H9 (cell line): ENCODE data around the gene PNO1. TPM values are rescaled to one million over a fixed set of nuclear protein-coding genes. Genes with fewer than 3 reads are reported as not detected.

Experiments
- DNase-seq: peaks from one replicate; pipeline ENCODE4 v3.0.0-alpha.2; 2017
- H2AFZ ChIP-seq: one replicate; pipeline ENCODE4 v1.6.1; 2013; ENCODE audit warnings: mild to moderate bottlenecking, low read length, control low read depth, moderate library complexity
- H2AK5ac ChIP-seq: 2 replicates; pipeline ENCODE4 v1.6.1; 2013; ENCODE audit warnings: low read length, control low read depth, mixed read lengths; ENCODE audit not compliant: insufficient read length
- H2BK120ac ChIP-seq: one replicate; pipeline ENCODE4 v1.6.1; 2013; ENCODE audit warnings: low read depth, mild to moderate bottlenecking, low read length, control low read depth, inconsistent platforms; ENCODE audit not compliant: poor library complexity, severe bottlenecking
- H2BK12ac ChIP-seq: 2 replicates; pipeline ENCODE4 v1.6.1; 2013; ENCODE audit warnings: low read length, control low read depth, mixed read lengths, low read depth; ENCODE audit not compliant: insufficient read length
- H2BK15ac ChIP-seq: 2 replicates; pipeline ENCODE4 v1.6.1; 2013; ENCODE audit warnings: low read depth, low read length, control low read depth
- H2BK20ac ChIP-seq: one replicate; pipeline ENCODE4 v1.6.1; 2013; ENCODE audit warnings: low read depth, mild to moderate bottlenecking, low read length, control low read depth, inconsistent platforms; ENCODE audit not compliant: poor library complexity, severe bottlenecking
- H2BK5ac ChIP-seq: 2 replicates; pipeline ENCODE4 v1.6.1; 2013; ENCODE audit warnings: low read length, control low read depth, mixed read lengths; ENCODE audit not compliant: insufficient read length
- H3K14ac ChIP-seq: 2 replicates; pipeline ENCODE4 v1.6.1; 2013; ENCODE audit warnings: low read length, control low read depth; ENCODE audit not compliant: insufficient read depth
- H3K18ac ChIP-seq: 2 replicates; pipeline ENCODE4 v1.6.1; 2013; ENCODE audit warnings: low read depth, mild to moderate bottlenecking, mixed read lengths, low read length, control low read depth; ENCODE audit not compliant: insufficient read length
- H3K23ac ChIP-seq: 2 replicates; pipeline ENCODE4 v1.6.1; 2013; ENCODE audit warnings: low read length, control low read depth, mixed read lengths, low read depth; ENCODE audit not compliant: insufficient read length
- H3K23me2 ChIP-seq: 2 replicates; pipeline ENCODE4 v1.6.1; 2013; ENCODE audit warnings: low read depth, mild to moderate bottlenecking, mixed read lengths, low read length, control low read depth; ENCODE audit not compliant: insufficient read length, poor library complexity, severe bottlenecking
- H3K27ac ChIP-seq: 2 replicates; pipeline ENCODE4 v1.5.1; 2013; ENCODE audit warnings: low read length, control low read depth, mixed read lengths, low read depth; ENCODE audit not compliant: insufficient read length
- H3K27me3 ChIP-seq: 2 replicates; pipeline ENCODE4 v1.6.1; 2013; ENCODE audit warnings: low read length, control low read depth, inconsistent platforms; ENCODE audit not compliant: insufficient read depth
- H3K4ac ChIP-seq: 2 replicates; pipeline ENCODE4 v1.6.1; 2013; ENCODE audit warnings: low read depth, mild to moderate bottlenecking, control low read depth, inconsistent platforms, low read length, moderate library complexity
- H3K4me1 ChIP-seq: 2 replicates; pipeline ENCODE4 v1.6.1; 2013; ENCODE audit warnings: low read length, control low read depth, inconsistent platforms; ENCODE audit not compliant: insufficient read depth
- H3K4me2 ChIP-seq: 2 replicates; pipeline ENCODE4 v1.6.1; 2013; ENCODE audit warnings: low read length, control low read depth, mixed read lengths; ENCODE audit not compliant: insufficient read length, insufficient read depth
- H3K56ac ChIP-seq: 2 replicates; pipeline ENCODE4 v1.6.1; 2013; ENCODE audit warnings: low read depth, mild to moderate bottlenecking, mixed read lengths, low read length, control low read depth; ENCODE audit not compliant: insufficient read length
- H3K79me1 ChIP-seq: 2 replicates; pipeline ENCODE4 v1.6.1; 2013; ENCODE audit warnings: low read depth, mild to moderate bottlenecking, moderate library complexity, low read length, control low read depth, inconsistent platforms; ENCODE audit not compliant: insufficient read depth, poor library complexity, severe bottlenecking
- H3K79me2 ChIP-seq: 2 replicates; pipeline ENCODE4 v1.6.1; 2013; ENCODE audit warnings: low read length, control low read depth, inconsistent platforms; ENCODE audit not compliant: insufficient read depth
- H3K9ac ChIP-seq: 2 replicates; pipeline ENCODE4 v1.6.1; 2013; ENCODE audit warnings: low read length, control low read depth, mixed read lengths; ENCODE audit not compliant: insufficient read length; ENCODE audit errors: extremely low read depth
- H3K9me3 ChIP-seq: one replicate; pipeline ENCODE4 v1.6.1; 2013; ENCODE audit warnings: low read depth, low read length, inconsistent platforms; ENCODE audit not compliant: control insufficient read depth
- H3T11ph ChIP-seq: one replicate; pipeline ENCODE4 v1.6.1; 2013; ENCODE audit warnings: mild to moderate bottlenecking, low read length, control low read depth, inconsistent platforms
- H4K20me1 ChIP-seq: one replicate; pipeline ENCODE4 v1.6.1; 2013; ENCODE audit not compliant: control insufficient read depth, insufficient read length, insufficient read depth
- H4K5ac ChIP-seq: 2 replicates; pipeline ENCODE4 v1.6.1; 2013; ENCODE audit warnings: low read depth, mild to moderate bottlenecking, mixed read lengths, low read length, control low read depth; ENCODE audit not compliant: insufficient read length
- H4K8ac ChIP-seq: replicated peaks from 2 replicates; pipeline ENCODE4 v1.6.1; 2013; ENCODE audit warnings: low read length, control low read depth, mixed read lengths, low read depth; ENCODE audit not compliant: insufficient read length
- H4K91ac ChIP-seq: 2 replicates; pipeline ENCODE4 v1.6.1; 2013; ENCODE audit warnings: low read depth, mild to moderate bottlenecking, moderate library complexity, mixed read lengths, low read length, control low read depth; ENCODE audit not compliant: insufficient read length
- H3K27ac Mint-ChIP-seq, 3 experiments: 2 replicates in 2 of 3; 3 replicates in 1 of 3; pipeline ENCODE4 v1.8.0; 2020 to 2021; ENCODE audit warnings: mixed read lengths in 3 of 3, mild to moderate bottlenecking in 1 of 3, moderate library complexity in 1 of 3
- H3K27me3 Mint-ChIP-seq: 2 replicates; pipeline ENCODE4 v1.8.0; 2021; ENCODE audit warnings: low read depth, mild to moderate bottlenecking, moderate library complexity, mixed read lengths
- H3K36me3 Mint-ChIP-seq, 3 experiments: 2 replicates in 2 of 3; 3 replicates in 1 of 3; pipeline ENCODE4 v1.8.0; 2020 to 2021; ENCODE audit warnings: low read depth in 3 of 3, mixed read lengths in 3 of 3; ENCODE audit not compliant: insufficient read depth in 1 of 3
- H3K4me1 Mint-ChIP-seq, 2 experiments: 2 replicates each; pipeline ENCODE4 v1.8.0; 2020; ENCODE audit warnings: mixed read lengths in 2 of 2
- H3K4me3 Mint-ChIP-seq, 2 experiments: 2 replicates in 1 of 2; 3 replicates in 1 of 2; pipeline ENCODE4 v1.8.0; 2020 to 2021; ENCODE audit warnings: mild to moderate bottlenecking in 2 of 2, mixed read lengths in 2 of 2, moderate library complexity in 1 of 2
- H3K9me3 Mint-ChIP-seq, 2 experiments: 2 replicates in 1 of 2; 3 replicates in 1 of 2; pipeline ENCODE4 v1.8.0; 2020; ENCODE audit warnings: mild to moderate bottlenecking in 2 of 2, mixed read lengths in 2 of 2, moderate library complexity in 1 of 2
- CTCF ChIP-seq: fragments of 200-600 bp; sonication (generic); conservative IDR thresholded peaks from 3 replicates; pipeline ENCODE4 v1.8.0; 2021; ENCODE audit warnings: antibody characterized with exemption, mild to moderate bottlenecking
- WGBS: extraction: QIAGEN DNeasy Blood & Tissue Kit; methylation state at CpG from one replicate; pipeline ENCODE4 v1.1.7; 2013; ENCODE audit warnings: missing lambda C conversion rate, low lambda C conversion rate, mixed read lengths; ENCODE audit not compliant: insufficient read length; ENCODE audit errors: extremely low coverage; 5-methylcytosine and 5-hydroxymethylcytosine counted together
- total RNA-seq: library from RNA; stranded (reverse); gene quantifications from 2 replicates; pipeline ENCODE4 v1.2.1, GENCODE V29; 2021

PNO1 gene
- total RNA-seq, 1 experiment from 2014 or later, result 46.5 TPM

- no peak overlapping the region for H3K56ac ChIP-seq
- H4K8ac ChIP-seq, result no peak overlapping the region
- H3K23me2 ChIP-seq, result no peaks in the 10 kb centered on the region
- H3K9ac ChIP-seq, result no peak overlapping the region
- H2BK5ac ChIP-seq, result no peak overlapping the region
- H2BK15ac ChIP-seq, result no peak overlapping the region
- no peaks in the 10 kb centered on the region for H3K27me3 ChIP-seq
- H2BK12ac ChIP-seq, result no peak overlapping the region
- no peaks in the 10 kb centered on the region for H3K9me3 Mint-ChIP-seq
- no CpG with 5 or more reads among the region's 4 CpGs for WGBS
- H3K4me2 ChIP-seq, result no peak overlapping the region
- H2AK5ac ChIP-seq, result no peak overlapping the region
- H3K18ac ChIP-seq, result no peak overlapping the region
- peak; percentile 38; the same call in 1 of the 3 replicates for TF ChIP-seq CTCF
- H3T11ph ChIP-seq, result no peak overlapping the region
- DNase-seq, result no peak
- H3K36me3 Mint-ChIP-seq, result peaks cover 16 to 58% (median 36%) of the 10 kb centered on the region in 3 experiments; a peak in 6 of 7 replicates
- no peaks in the 10 kb centered on the region for H3K79me1 ChIP-seq
- no peaks in the 10 kb centered on the region for H3K4me1 Mint-ChIP-seq
- no peak overlapping the region for H2BK20ac ChIP-seq
- H3K79me2 ChIP-seq, result no peaks in the 10 kb centered on the region
- no peak overlapping the region for H3K4ac ChIP-seq
- no peaks in the 10 kb centered on the region for H3K27me3 Mint-ChIP-seq
- H3K14ac ChIP-seq, result no peak overlapping the region
- no peak overlapping the region for H3K27ac Mint-ChIP-seq
- no peak overlapping the region for H2AFZ ChIP-seq
- H3K4me3 Mint-ChIP-seq, result no peak overlapping the region
- H4K91ac ChIP-seq, result no peak overlapping the region
- H3K23ac ChIP-seq, result no peak overlapping the region
- H2BK120ac ChIP-seq, result no peak overlapping the region
- H3K4me1 ChIP-seq, result no peaks in the 10 kb centered on the region
- H3K9me3 ChIP-seq, result no peaks in the 10 kb centered on the region
- peaks cover 2% of the 10 kb centered on the region for H4K20me1 ChIP-seq
- no peak overlapping the region for H3K27ac ChIP-seq
- H4K5ac ChIP-seq, result no peak overlapping the region
Observed at GRCh38 chr2:68169308-68169707, 11.6 kb downstream of the PNO1 start.
